Neural crest cell (in vitro differentiated cells): Measurements from ENCODE around the gene ZSWIM1. TPM values are rescaled to one million over a fixed set of nuclear protein-coding genes. Genes with fewer than 3 reads are reported as not detected.

Experiments used
- DNase-seq: peaks from one replicate; pipeline ENCODE4 v3.0.0; 2021; ENCODE audit warnings: low read depth, mixed read lengths, low spot score
- H3K27ac Mint-ChIP-seq: one replicate; pipeline ENCODE4 v1.8.0; 2021; ENCODE audit warnings: mild to moderate bottlenecking, mixed read lengths; ENCODE audit not compliant: unreplicated experiment
- H3K27me3 Mint-ChIP-seq: 2 replicates; pipeline ENCODE4 v1.8.0; 2021; ENCODE audit warnings: low read depth, mild to moderate bottlenecking, mixed read lengths
- H3K36me3 Mint-ChIP-seq: 2 replicates; pipeline ENCODE4 v1.8.0; 2021; ENCODE audit warnings: low read depth, mild to moderate bottlenecking, mixed read lengths
- H3K4me1 Mint-ChIP-seq: 2 replicates; pipeline ENCODE4 v1.8.0; 2021; ENCODE audit warnings: mixed read lengths
- H3K4me3 Mint-ChIP-seq: one replicate; pipeline ENCODE4 v1.8.0; 2021; ENCODE audit warnings: mild to moderate bottlenecking, mixed read lengths
- H3K9me3 Mint-ChIP-seq: 2 replicates; pipeline ENCODE4 v1.8.0; 2021; ENCODE audit warnings: mixed read lengths
- total RNA-seq: library from RNA; stranded (reverse); gene quantifications from 2 replicates; pipeline ENCODE4 v1.2.1, GENCODE V29; 2021
- TF ChIP-seq, protein P1 (sequence below): fragments of 200-600 bp; sonication (generic); conservative IDR thresholded peaks from 2 replicates; pipeline ENCODE4 v1.5.0; 2021; ENCODE audit warnings: antibody characterized with exemption, mild to moderate bottlenecking

Gene ZSWIM1
- total RNA-seq, 1 donor from 2014 or later = 16.6 TPM

DNA sequence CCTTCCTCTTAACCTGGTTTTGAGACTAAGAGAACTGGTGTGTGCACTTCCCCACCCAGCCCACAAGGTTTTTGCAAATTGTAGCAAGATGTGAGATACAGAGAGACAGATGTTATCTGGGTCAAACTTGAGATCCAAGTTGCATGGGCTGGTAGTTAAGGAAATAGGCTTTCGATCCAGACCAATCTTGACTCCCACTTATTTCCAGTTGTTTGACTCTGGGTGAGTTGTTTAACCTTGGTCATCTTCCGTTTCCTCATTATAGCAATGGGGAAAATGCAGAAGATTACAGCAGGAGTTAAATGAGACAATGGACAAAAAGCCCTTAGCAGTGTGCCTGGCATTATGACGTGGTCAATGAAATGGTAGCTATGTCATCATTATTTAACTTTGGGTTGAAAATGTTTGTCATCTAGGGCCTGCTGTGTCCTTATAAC, 45.7 kb upstream of the ZSWIM1 start:
- H3K4me1 Mint-ChIP-seq = peaks cover 28% of the 10 kb centered on the region
- peak overlapping the region; percentile 19 for H3K27ac Mint-ChIP-seq
- H3K9me3 Mint-ChIP-seq = no peaks in the 10 kb centered on the region
- TF ChIP-seq, protein P1, sequence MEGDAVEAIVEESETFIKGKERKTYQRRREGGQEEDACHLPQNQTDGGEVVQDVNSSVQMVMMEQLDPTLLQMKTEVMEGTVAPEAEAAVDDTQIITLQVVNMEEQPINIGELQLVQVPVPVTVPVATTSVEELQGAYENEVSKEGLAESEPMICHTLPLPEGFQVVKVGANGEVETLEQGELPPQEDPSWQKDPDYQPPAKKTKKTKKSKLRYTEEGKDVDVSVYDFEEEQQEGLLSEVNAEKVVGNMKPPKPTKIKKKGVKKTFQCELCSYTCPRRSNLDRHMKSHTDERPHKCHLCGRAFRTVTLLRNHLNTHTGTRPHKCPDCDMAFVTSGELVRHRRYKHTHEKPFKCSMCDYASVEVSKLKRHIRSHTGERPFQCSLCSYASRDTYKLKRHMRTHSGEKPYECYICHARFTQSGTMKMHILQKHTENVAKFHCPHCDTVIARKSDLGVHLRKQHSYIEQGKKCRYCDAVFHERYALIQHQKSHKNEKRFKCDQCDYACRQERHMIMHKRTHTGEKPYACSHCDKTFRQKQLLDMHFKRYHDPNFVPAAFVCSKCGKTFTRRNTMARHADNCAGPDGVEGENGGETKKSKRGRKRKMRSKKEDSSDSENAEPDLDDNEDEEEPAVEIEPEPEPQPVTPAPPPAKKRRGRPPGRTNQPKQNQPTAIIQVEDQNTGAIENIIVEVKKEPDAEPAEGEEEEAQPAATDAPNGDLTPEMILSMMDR = no peak
- no peaks in the 10 kb centered on the region for H3K27me3 Mint-ChIP-seq
- DNase-seq = no peak
- peak overlapping the region; percentile 86 for H3K4me3 Mint-ChIP-seq
- no peaks in the 10 kb centered on the region for H3K36me3 Mint-ChIP-seq

DNA sequence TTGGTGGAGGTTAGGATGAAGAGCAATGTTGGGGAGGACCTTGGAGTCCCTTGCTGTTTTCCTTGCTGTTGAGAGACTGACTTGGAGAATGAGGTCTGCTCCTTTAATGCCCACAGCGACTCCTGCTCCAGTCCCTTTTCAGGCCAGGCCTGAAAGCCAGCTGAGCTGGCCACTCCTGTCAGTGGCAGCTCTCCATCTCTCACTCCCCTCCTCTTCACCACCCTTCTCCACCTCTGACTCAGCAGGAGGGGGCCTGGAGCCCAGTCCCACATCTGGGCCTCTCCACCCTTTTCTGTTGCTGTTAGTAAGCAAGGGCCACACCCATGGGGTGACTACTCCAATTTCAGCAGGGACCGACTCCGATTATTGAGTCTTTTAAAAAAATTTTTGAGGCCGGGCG, 45.2 kb upstream of the ZSWIM1 start:
- no peak for DNase-seq
- peak overlapping the region; percentile 86 for H3K4me3 Mint-ChIP-seq
- TF ChIP-seq, protein P1 = no peak
- H3K4me1 Mint-ChIP-seq = peaks cover 28% of the 10 kb centered on the region
- no peaks in the 10 kb centered on the region for H3K9me3 Mint-ChIP-seq
- no peaks in the 10 kb centered on the region for H3K27me3 Mint-ChIP-seq
- peak overlapping the region; percentile 19 for H3K27ac Mint-ChIP-seq
- no peaks in the 10 kb centered on the region for H3K36me3 Mint-ChIP-seq

DNA sequence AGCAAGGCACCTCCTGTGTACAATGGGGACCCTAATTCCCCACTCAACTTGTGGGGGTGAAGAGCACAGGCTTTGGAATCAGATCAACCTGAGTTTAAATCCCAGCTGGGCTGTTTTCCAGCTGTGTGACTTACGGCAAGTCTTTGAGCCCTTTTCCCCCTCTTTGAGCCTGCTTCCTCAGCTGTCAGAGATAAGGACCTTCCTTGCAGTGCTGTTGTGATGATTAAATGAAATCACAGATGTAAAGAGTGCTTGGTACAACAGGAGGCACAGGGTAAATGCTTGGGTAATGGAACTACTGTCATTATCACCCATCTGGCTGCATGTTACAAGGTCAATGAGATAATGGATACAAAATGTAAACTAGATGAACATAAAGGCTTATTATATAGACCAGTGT, 44.2 kb upstream of the ZSWIM1 start:
- TF ChIP-seq, protein P1 = no peak
- DNase-seq = no peak
- Mint-ChIP-seq H3K4me1 (peaks cover 28% of the 10 kb centered on the region), H3K27ac (no peak overlapping the region), H3K4me3 (peak overlapping the region; percentile 28), H3K27me3 (no peaks in the 10 kb centered on the region), H3K36me3 (no peaks in the 10 kb centered on the region), H3K9me3 (no peaks in the 10 kb centered on the region)

DNA sequence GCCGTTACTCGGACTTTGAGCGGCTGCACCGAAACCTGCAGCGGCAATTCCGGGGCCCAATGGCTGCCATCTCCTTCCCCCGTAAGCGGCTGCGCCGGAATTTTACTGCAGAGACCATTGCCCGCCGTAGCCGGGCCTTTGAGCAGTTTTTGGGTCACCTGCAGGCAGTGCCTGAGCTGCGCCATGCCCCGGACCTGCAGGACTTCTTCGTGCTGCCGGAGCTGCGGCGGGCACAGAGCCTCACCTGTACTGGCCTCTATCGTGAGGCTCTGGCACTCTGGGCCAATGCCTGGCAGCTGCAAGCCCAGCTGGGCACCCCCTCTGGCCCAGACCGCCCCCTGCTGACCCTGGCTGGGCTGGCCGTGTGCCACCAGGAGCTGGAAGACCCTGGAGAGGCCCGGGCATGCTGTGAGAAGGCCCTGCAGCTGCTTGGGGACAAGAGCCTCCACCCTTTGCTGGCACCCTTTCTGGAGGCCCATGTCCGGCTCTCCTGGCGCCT, 40.3 kb upstream of the ZSWIM1 start:
- no peaks in the 10 kb centered on the region for H3K27me3 Mint-ChIP-seq
- H3K4me1 Mint-ChIP-seq = peaks cover 2% of the 10 kb centered on the region
- no peak for DNase-seq
- H3K4me3 Mint-ChIP-seq = no peak overlapping the region
- TF ChIP-seq, protein P1 = no peak
- H3K9me3 Mint-ChIP-seq = no peaks in the 10 kb centered on the region
- H3K27ac Mint-ChIP-seq = no peak overlapping the region
- H3K36me3 Mint-ChIP-seq = peaks cover 3% of the 10 kb centered on the region

DNA sequence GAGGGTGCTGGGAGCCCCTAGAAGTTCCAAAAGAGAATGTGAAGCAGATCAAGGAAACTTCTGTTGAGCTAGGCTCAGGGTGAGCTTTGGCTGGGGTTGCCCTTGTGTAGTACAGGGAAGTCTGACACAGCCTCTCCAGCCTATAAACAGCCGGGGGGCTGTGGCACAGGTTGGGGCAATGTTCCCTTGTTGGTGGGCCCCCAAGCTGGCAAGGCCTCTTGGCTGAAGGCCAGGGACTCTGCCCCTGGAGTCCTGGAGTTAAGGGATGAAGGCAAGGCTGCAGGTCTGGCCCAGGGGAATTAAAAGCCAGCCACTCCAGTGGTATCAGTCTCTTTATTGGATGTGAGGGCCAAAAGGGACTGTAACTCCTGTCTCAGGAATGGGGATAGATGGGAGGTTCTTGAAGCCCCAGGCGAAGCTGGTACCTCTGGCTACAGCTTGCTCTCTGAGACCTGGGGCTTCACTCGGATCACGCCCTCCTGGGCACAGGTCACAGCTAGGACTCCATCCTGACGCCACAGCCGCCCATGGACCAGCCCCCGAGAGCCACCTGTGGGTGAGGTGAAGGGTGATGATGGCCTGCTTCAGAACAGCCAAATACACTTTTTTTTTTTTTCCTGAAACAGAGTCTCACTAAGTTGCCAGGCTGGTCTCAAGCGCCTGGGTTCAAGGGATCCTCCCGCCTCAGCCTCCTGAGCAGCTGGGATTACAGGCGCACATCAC, 39.5 kb upstream of the ZSWIM1 start:
- no peaks in the 10 kb centered on the region for H3K4me1 Mint-ChIP-seq
- TF ChIP-seq, protein P1 = no peak
- DNase-seq = no peak
- no peaks in the 10 kb centered on the region for H3K27me3 Mint-ChIP-seq
- H3K27ac Mint-ChIP-seq = no peak overlapping the region
- H3K36me3 Mint-ChIP-seq = peaks cover 3% of the 10 kb centered on the region
- no peak overlapping the region for H3K4me3 Mint-ChIP-seq
- no peaks in the 10 kb centered on the region for H3K9me3 Mint-ChIP-seq
